Muscle of arm (tissue), 12 donors: ENCODE results near the gene KAT6B. TPM values are rescaled to one million over a fixed set of nuclear protein-coding genes. Genes with fewer than 3 reads are reported as not detected.
A peak's percentile ranks its signal among the peaks of the same experiment; 100 is the strongest.

ENCODE experiments used
- DNase-seq: peaks from one replicate; pipeline ENCODE4 v3.0.0-alpha.2; 2013
- polyA plus RNA-seq, 12 donors: library from polyadenylated mRNA; unstranded; fragments of 120-200 nt; gene quantifications; one replicate each; pipeline ENCODE4 v1.2.1, GENCODE V29; 2013; ENCODE audit not compliant: insufficient read length in 12 of 12

KAT6B gene
- polyA plus RNA-seq, 12 donors, result 17.6 to 37.1 (median 19.7) TPM; not detected in 1

- DNase-seq, result no peak
Measured at GRCh38 chr10:74822101-74822500, 4.3 kb upstream of the KAT6B start.

- DNase-seq, result no peak
Measured at GRCh38 chr10:74822521-74823089, 3.8 kb upstream of the KAT6B start.

- no peak for DNase-seq
Measured at GRCh38 chr10:74823791-74824183, 2.6 kb upstream of the KAT6B start.

GRCh38 chr10:74824184-74824899 lies 2.1 kb upstream of the KAT6B start:
- DNase-seq, result peak; percentile 21

GRCh38 chr10:74824900-74825370 lies 1.5 kb upstream of the KAT6B start:
- peak; percentile 38 for DNase-seq

- DNase-seq, result no peak
Measured at GRCh38 chr10:74825371-74826141, 844 bp upstream of the KAT6B start.

GRCh38 chr10:74827045-74827441 lies 643 bp downstream of the KAT6B start:
- DNase-seq, result peak; percentile 32

- DNase-seq, result no peak
Measured at GRCh38 chr10:74827694-74828093, 1.3 kb downstream of the KAT6B start.

- no peak for DNase-seq
Measured at GRCh38 chr10:74828946-74829345, 2.5 kb downstream of the KAT6B start.

- no peak for DNase-seq
Measured at GRCh38 chr10:74831518-74832120, 5.2 kb downstream of the KAT6B start.

GRCh38 chr10:74835963-74836362 lies 9.6 kb downstream of the KAT6B start:
- no peak for DNase-seq

- DNase-seq, result no peak
Measured at GRCh38 chr10:74836877-74837276, 10.5 kb downstream of the KAT6B start.

- DNase-seq, result no peak
Measured at GRCh38 chr10:74837743-74838142, 11.3 kb downstream of the KAT6B start.

GRCh38 chr10:74839708-74840107 lies 13.3 kb downstream of the KAT6B start:
- no peak for DNase-seq

- DNase-seq, result no peak
Measured at GRCh38 chr10:74841265-74841973, 15.0 kb downstream of the KAT6B start.

GRCh38 chr10:74842301-74842954 lies 16.0 kb downstream of the KAT6B start:
- DNase-seq, result no peak

GRCh38 chr10:74846958-74847357 lies 20.6 kb downstream of the KAT6B start:
- no peak for DNase-seq

- no peak for DNase-seq
Measured at GRCh38 chr10:74851831-74852230, 25.4 kb downstream of the KAT6B start.

GRCh38 chr10:74852381-74852780 lies 26.0 kb downstream of the KAT6B start:
- no peak for DNase-seq

- DNase-seq, result no peak
Measured at GRCh38 chr10:74854610-74855009, 28.2 kb downstream of the KAT6B start.

GRCh38 chr10:74855027-74855426 lies 28.6 kb downstream of the KAT6B start:
- no peak for DNase-seq
